ENCODE measurements around the gene ZCWPW1.

The ZCWPW1 gene

GRCh38 chr7:100425347-100425746 is 3.2 kb downstream of the ZCWPW1 start:
- Histone ChIP-seq H2AFZ (ENCODE audit: low read depth, low read length) (no peak overlapping the region), H3K36me3 (replicated peaks; ENCODE audit: low read depth, low read length) (peaks cover 3% of the 10 kb centered on the region), H3K79me2 (ENCODE audit: low read length) (peaks cover 11% of the 10 kb centered on the region), H3K27me3 (ENCODE audit: low read depth, low read length) (no peaks in the 10 kb centered on the region), H3K4me3 (ENCODE audit: low read length) (no peak overlapping the region), H3K4me1 (ENCODE audit: low read length) (peaks cover 24% of the 10 kb centered on the region), H4K20me1 (ENCODE audit: insufficient read depth, low read length) (no peaks in the 10 kb centered on the region), H3K4me2 (ENCODE audit: low read length) (no peak overlapping the region), H3K9ac (ENCODE audit: low read length) (no peak overlapping the region), H3K9me3 (ENCODE audit: insufficient read depth, low read length) (no peaks in the 10 kb centered on the region), H3K27ac (ENCODE audit: low read length) (no peak overlapping the region)
- TF ChIP-seq CTCF (IDR thresholded peaks at IDR 0.05; ENCODE audit: low read depth, low read length) (no peak), EZH2phosphoT487 (IDR thresholded peaks at IDR 0.05; ENCODE audit: low read depth) (no peak)

- H2AFZ ChIP-seq (ENCODE audit: low read depth, low read length): peak overlapping the region; percentile 68; the same call in 1 of the 2 replicates
- peak overlapping the region; percentile 81 for H3K27ac ChIP-seq (ENCODE audit: low read length)
- peak overlapping the region; percentile 45 for H3K9ac ChIP-seq (ENCODE audit: low read length)
Measured at GRCh38 chr7:100423315-100423714, 5.2 kb downstream of the ZCWPW1 start.

GRCh38 chr7:100419660-100420226 is 8.8 kb downstream of the ZCWPW1 start:
- H3K27ac ChIP-seq (ENCODE audit: low read length): peak overlapping the region; percentile 61
- TF ChIP-seq EZH2phosphoT487 (IDR thresholded peaks at IDR 0.05; ENCODE audit: low read depth) (no peak), CTCF (IDR thresholded peaks at IDR 0.05; ENCODE audit: low read depth, low read length) (no peak)
- H3K36me3 ChIP-seq (replicated peaks; ENCODE audit: low read depth, low read length): peaks cover 3% of the 10 kb centered on the region
- no peak overlapping the region for H2AFZ ChIP-seq (ENCODE audit: low read depth, low read length)
- no peaks in the 10 kb centered on the region for H4K20me1 ChIP-seq (ENCODE audit: insufficient read depth, low read length)
- peak overlapping the region; percentile 44 for H3K4me2 ChIP-seq (ENCODE audit: low read length)
- H3K27me3 ChIP-seq (ENCODE audit: low read depth, low read length): no peaks in the 10 kb centered on the region
- H3K4me1 ChIP-seq (ENCODE audit: low read length): peaks cover 42% of the 10 kb centered on the region
- H3K9me3 ChIP-seq (ENCODE audit: insufficient read depth, low read length): no peaks in the 10 kb centered on the region
- peak overlapping the region; percentile 28; the same call in 1 of the 2 replicates for H3K9ac ChIP-seq (ENCODE audit: low read length)
- no peak overlapping the region for H3K4me3 ChIP-seq (ENCODE audit: low read length)
- H3K79me2 ChIP-seq (ENCODE audit: low read length): no peaks in the 10 kb centered on the region

More at GRCh38 chr7:100423315-100423714, 5.2 kb downstream of the ZCWPW1 start:
- Histone ChIP-seq H3K4me3 (ENCODE audit: low read length) (no peak overlapping the region), H3K9me3 (ENCODE audit: insufficient read depth, low read length) (no peaks in the 10 kb centered on the region), H3K4me1 (ENCODE audit: low read length) (peaks cover 43% of the 10 kb centered on the region), H3K4me2 (ENCODE audit: low read length) (peak overlapping the region; percentile 31), H4K20me1 (ENCODE audit: insufficient read depth, low read length) (no peaks in the 10 kb centered on the region), H3K27me3 (ENCODE audit: low read depth, low read length) (no peaks in the 10 kb centered on the region), H3K79me2 (ENCODE audit: low read length) (no peaks in the 10 kb centered on the region), H3K36me3 (replicated peaks; ENCODE audit: low read depth, low read length) (peaks cover 3% of the 10 kb centered on the region)
- TF ChIP-seq CTCF (IDR thresholded peaks at IDR 0.05; ENCODE audit: low read depth, low read length) (no peak), EZH2phosphoT487 (IDR thresholded peaks at IDR 0.05; ENCODE audit: low read depth) (no peak)

- peak overlapping the region; percentile 44 for H3K4me2 ChIP-seq (ENCODE audit: low read length)
Measured at GRCh38 chr7:100418930-100419659, 9.4 kb downstream of the ZCWPW1 start.

More at GRCh38 chr7:100418930-100419659, 9.4 kb downstream of the ZCWPW1 start:
- no peaks in the 10 kb centered on the region for H4K20me1 ChIP-seq (ENCODE audit: insufficient read depth, low read length)
- TF ChIP-seq CTCF (IDR thresholded peaks at IDR 0.05; ENCODE audit: low read depth, low read length): no peak
- no peak for TF ChIP-seq EZH2phosphoT487 (IDR thresholded peaks at IDR 0.05; ENCODE audit: low read depth)
- H3K9me3 ChIP-seq (ENCODE audit: insufficient read depth, low read length): no peaks in the 10 kb centered on the region
- no peaks in the 10 kb centered on the region for H3K27me3 ChIP-seq (ENCODE audit: low read depth, low read length)
- H3K27ac ChIP-seq (ENCODE audit: low read length): peak overlapping the region; percentile 61
- H2AFZ ChIP-seq (ENCODE audit: low read depth, low read length): no peak overlapping the region
- H3K9ac ChIP-seq (ENCODE audit: low read length): peak overlapping the region; percentile 28; the same call in 1 of the 2 replicates
- H3K36me3 ChIP-seq (replicated peaks; ENCODE audit: low read depth, low read length): peaks cover 2% of the 10 kb centered on the region
- no peaks in the 10 kb centered on the region for H3K79me2 ChIP-seq (ENCODE audit: low read length)
- peaks cover 44% of the 10 kb centered on the region for H3K4me1 ChIP-seq (ENCODE audit: low read length)
- no peak overlapping the region for H3K4me3 ChIP-seq (ENCODE audit: low read length)
